Stimulated activated effector memory CD8-positive, alpha-beta T cell treated with anti-CD3 and anti-CD28 coated beads, Interleukin-12 subunit alpha, Interleukin-12 subunit beta, amount 100 ng/mL, for 72 hours (primary cell): Measurements from ENCODE around the gene CYP17A1.

Experiments
- ATAC-seq: fragments of 150-1000 bp; cut with Tn5 transposase; 2 replicates; pipeline ENCODE4 v1.10.0; 2021
- DNase-seq, 2 donors: peaks; one replicate each; pipeline ENCODE4 v3.0.0; 2021 to 2022; ENCODE audit warnings: low spot score in 2 of 2
- H3K27ac Mint-ChIP-seq: one replicate; pipeline ENCODE4 v1.8.0; 2022; ENCODE audit warnings: mild to moderate bottlenecking, mixed read lengths
- H3K36me3 Mint-ChIP-seq: one replicate; pipeline ENCODE4 v1.8.0; 2022; ENCODE audit warnings: mild to moderate bottlenecking, mixed read lengths
- H3K4me1 Mint-ChIP-seq: one replicate; pipeline ENCODE4 v1.8.0; 2022; ENCODE audit warnings: mixed read lengths
- H3K4me3 Mint-ChIP-seq: one replicate; pipeline ENCODE4 v1.8.0; 2022; ENCODE audit warnings: mild to moderate bottlenecking, mixed read lengths
- H3K9me3 Mint-ChIP-seq: one replicate; pipeline ENCODE4 v1.8.0; 2022; ENCODE audit warnings: mixed read lengths

CYP17A1 gene

GRCh38 chr10:102819054-102819453 lies 18.2 kb downstream of the CYP17A1 start:
- H3K4me1 Mint-ChIP-seq: peaks cover 7% of the 10 kb centered on the region
- H3K4me3 Mint-ChIP-seq: no peak overlapping the region
- DNase-seq (no peak), ATAC-seq (no peak)
- H3K27ac Mint-ChIP-seq: no peak overlapping the region
- H3K9me3 Mint-ChIP-seq: no peaks in the 10 kb centered on the region
- H3K36me3 Mint-ChIP-seq: peaks cover 16% of the 10 kb centered on the region

GRCh38 chr10:102817175-102817574 lies 20.0 kb downstream of the CYP17A1 start:
- ATAC-seq (no peak), DNase-seq (no peak)
- Mint-ChIP-seq H3K4me3 (no peak overlapping the region), H3K27ac (no peak overlapping the region), H3K4me1 (peaks cover 13% of the 10 kb centered on the region), H3K9me3 (no peaks in the 10 kb centered on the region), H3K36me3 (peaks cover 35% of the 10 kb centered on the region)

- H3K4me3 Mint-ChIP-seq: no peak overlapping the region
- peaks cover 47% of the 10 kb centered on the region for H3K36me3 Mint-ChIP-seq
- H3K9me3 Mint-ChIP-seq: no peaks in the 10 kb centered on the region
- ATAC-seq (no peak), DNase-seq (no peak)
- H3K4me1 Mint-ChIP-seq: peaks cover 15% of the 10 kb centered on the region
- no peak overlapping the region for H3K27ac Mint-ChIP-seq
These were observed 21.2 kb downstream of the CYP17A1 start for GRCh38 chr10:102815790-102816549.

GRCh38 chr10:102814873-102815661 lies 22.1 kb downstream of the CYP17A1 start:
- no peak overlapping the region for H3K4me3 Mint-ChIP-seq
- ATAC-seq (no peak), DNase-seq (no peak)
- H3K9me3 Mint-ChIP-seq: no peaks in the 10 kb centered on the region
- peaks cover 15% of the 10 kb centered on the region for H3K4me1 Mint-ChIP-seq
- H3K36me3 Mint-ChIP-seq: peaks cover 56% of the 10 kb centered on the region
- H3K27ac Mint-ChIP-seq: peak overlapping the region; percentile 64

DNA sequence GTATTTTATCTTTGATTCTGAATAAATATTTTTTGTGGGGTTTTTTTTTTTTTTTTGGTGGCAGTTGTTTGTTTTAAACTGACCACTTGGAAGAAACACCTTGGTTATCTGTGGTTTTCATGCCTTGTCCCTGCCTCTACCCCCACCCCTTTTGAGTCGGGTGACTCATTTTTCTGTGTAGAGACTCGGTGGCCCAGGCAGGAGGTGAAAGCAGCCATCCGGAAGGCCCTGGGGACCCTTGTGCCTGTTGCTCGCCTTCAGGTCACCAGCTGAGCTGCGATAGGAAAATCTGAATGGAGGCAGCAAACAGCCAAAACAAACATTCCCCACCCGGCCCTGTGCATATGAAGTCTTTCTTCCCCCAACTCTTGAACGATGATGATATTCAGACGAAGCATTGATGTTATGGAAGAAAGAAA lies 22.8 kb downstream of the CYP17A1 start:
- ATAC-seq: no peak
- no peaks in the 10 kb centered on the region for H3K9me3 Mint-ChIP-seq
- peak overlapping the region; percentile 64 for H3K27ac Mint-ChIP-seq
- H3K36me3 Mint-ChIP-seq: peaks cover 61% of the 10 kb centered on the region
- H3K4me1 Mint-ChIP-seq: peaks cover 15% of the 10 kb centered on the region
- DNase-seq: no peak
- no peak overlapping the region for H3K4me3 Mint-ChIP-seq

- DNase-seq (no peak), ATAC-seq (no peak)
- Mint-ChIP-seq H3K27ac (peak overlapping the region; percentile 64), H3K4me3 (no peak overlapping the region), H3K9me3 (no peaks in the 10 kb centered on the region), H3K36me3 (peaks cover 62% of the 10 kb centered on the region), H3K4me1 (peaks cover 15% of the 10 kb centered on the region)
These were observed 23.3 kb downstream of the CYP17A1 start for GRCh38 chr10:102813734-102814452.

DNA sequence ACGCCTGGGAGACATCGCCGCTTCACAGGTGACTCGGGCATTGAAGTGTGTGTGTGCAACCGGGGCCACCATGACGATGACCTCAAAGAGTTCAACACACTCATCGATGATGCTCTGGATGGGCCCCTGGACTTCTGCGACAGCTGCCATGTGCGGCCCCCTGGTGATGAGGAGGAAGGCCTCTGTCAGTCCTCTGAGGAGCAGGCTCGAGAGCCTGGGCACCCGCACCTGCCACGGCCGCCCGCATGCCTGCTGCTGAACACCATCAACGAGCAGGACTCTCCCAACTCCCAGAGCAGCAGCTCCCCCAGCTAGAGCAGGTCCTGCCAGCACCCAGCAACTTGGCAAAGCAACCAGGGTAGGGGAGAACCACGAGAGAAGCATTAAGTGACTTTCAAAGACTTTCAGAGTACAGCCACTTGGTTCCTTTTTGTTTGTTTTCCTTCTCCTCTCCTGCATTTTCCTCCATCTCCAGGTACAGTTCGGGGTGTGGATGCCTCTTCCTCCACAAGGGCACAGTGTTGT lies 24.1 kb downstream of the CYP17A1 start:
- Mint-ChIP-seq H3K27ac (peak overlapping the region; percentile 64), H3K9me3 (no peaks in the 10 kb centered on the region), H3K36me3 (peaks cover 70% of the 10 kb centered on the region), H3K4me3 (no peak overlapping the region), H3K4me1 (peaks cover 15% of the 10 kb centered on the region)
- no peak for ATAC-seq
- DNase-seq: no peak

- Mint-ChIP-seq H3K27ac (peak overlapping the region; percentile 52), H3K36me3 (peaks cover 75% of the 10 kb centered on the region), H3K9me3 (no peaks in the 10 kb centered on the region), H3K4me1 (peaks cover 15% of the 10 kb centered on the region), H3K4me3 (no peak overlapping the region)
- no peak for ATAC-seq
- DNase-seq: no peak
These were observed 24.9 kb downstream of the CYP17A1 start for GRCh38 chr10:102812231-102812876.

DNA sequence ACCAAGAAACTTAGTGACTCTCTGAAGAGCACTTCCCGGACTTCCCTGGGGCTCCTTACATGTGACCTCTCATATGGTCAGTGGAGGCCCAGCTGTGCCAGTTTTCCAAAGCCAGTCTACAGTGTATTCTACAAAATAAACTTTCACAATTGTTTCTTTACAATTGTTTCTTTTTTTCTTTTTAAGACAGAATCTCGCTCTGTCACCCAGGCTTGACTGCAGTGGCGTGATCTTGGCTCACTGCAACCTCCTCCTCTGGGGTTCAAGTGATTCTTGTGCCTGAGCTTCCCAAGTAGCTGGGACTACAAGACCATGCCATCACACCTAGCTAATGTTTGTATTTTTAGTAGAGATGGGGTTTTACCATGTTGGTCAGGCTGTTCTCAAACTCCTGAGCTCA lies 25.9 kb downstream of the CYP17A1 start:
- DNase-seq: no peak
- peaks cover 21% of the 10 kb centered on the region for H3K4me1 Mint-ChIP-seq
- H3K4me3 Mint-ChIP-seq: no peak overlapping the region
- H3K27ac Mint-ChIP-seq: peak overlapping the region; percentile 48
- no peaks in the 10 kb centered on the region for H3K9me3 Mint-ChIP-seq
- ATAC-seq: no peak
- peaks cover 85% of the 10 kb centered on the region for H3K36me3 Mint-ChIP-seq

GRCh38 chr10:102808380-102808779 lies 28.8 kb downstream of the CYP17A1 start:
- H3K4me3 Mint-ChIP-seq: no peak overlapping the region
- peaks cover 20% of the 10 kb centered on the region for H3K4me1 Mint-ChIP-seq
- ATAC-seq (no peak), DNase-seq (no peak)
- H3K9me3 Mint-ChIP-seq: no peaks in the 10 kb centered on the region
- peaks cover 92% of the 10 kb centered on the region for H3K36me3 Mint-ChIP-seq
- peak overlapping the region; percentile 36 for H3K27ac Mint-ChIP-seq

DNA sequence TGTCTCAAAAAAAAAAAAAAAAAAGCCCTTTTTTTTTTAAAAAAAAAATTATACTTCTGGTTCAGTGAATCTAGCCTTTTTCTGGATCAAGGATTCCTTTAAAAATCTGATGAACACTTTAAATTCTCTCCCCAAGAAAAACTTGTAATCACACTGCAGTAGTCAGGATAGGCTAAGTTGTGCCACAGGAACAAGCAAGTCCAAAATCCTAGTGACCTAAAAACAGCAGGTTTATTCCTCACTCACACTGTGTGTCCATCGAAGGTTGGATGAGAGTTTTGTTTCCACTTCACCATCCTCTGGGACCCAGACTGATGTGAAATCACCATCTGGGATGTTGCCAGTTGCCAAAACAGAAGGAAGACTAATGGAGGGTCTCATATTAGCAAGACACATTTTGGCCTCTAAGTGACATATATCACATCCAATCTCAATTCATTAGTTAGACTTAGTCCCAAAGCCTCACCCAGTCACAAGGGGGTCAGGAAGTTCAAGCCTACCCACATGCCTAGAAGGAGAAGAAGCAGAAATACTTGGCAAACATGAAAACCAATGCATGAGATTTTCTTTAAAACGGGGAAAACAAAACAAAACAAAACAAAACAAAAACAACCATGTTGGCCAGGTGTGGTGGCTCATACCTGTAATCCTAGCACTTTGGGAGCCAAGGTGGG lies 32.7 kb downstream of the CYP17A1 start:
- H3K9me3 Mint-ChIP-seq: no peaks in the 10 kb centered on the region
- no peak overlapping the region for H3K4me3 Mint-ChIP-seq
- H3K27ac Mint-ChIP-seq: peak overlapping the region; percentile 93
- no peak for ATAC-seq
- DNase-seq: no peak
- H3K36me3 Mint-ChIP-seq: peaks cover 83% of the 10 kb centered on the region
- peaks cover 30% of the 10 kb centered on the region for H3K4me1 Mint-ChIP-seq

DNA sequence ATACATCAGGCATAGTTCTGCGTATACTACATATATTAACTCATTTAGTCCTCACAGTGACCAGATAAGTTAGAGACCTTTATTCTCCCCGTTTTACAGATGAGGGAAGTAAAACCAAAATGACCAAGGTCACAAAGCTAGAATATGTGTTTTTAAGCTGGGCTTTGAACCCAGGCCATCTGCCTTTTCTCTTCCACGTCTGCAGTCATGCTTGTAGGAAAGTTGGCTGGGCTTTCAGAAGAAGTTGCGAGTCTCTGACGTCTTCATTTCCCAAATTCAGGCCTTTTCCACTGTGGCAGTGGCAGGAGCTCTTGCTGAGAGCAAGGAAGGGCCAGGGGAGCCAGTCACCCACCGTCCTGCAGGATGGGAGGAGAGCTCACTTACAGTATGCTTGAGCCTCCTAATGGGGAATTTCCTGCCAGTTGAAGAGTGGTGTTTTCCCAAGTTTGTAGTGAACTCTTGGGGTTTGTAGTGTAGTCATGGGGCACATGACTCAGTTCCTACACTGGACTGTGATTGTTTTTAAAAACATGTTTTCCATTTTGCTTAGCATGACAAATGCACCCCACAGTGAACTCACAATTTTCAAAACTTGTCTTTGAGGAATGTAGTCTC lies 34.2 kb downstream of the CYP17A1 start:
- DNase-seq: no peak
- peak; percentile 90 for ATAC-seq
- Mint-ChIP-seq H3K9me3 (no peaks in the 10 kb centered on the region), H3K4me1 (peaks cover 30% of the 10 kb centered on the region), H3K36me3 (peaks cover 89% of the 10 kb centered on the region), H3K4me3 (peak overlapping the region; percentile 30), H3K27ac (peak overlapping the region; percentile 93)

- ATAC-seq (no peak), DNase-seq (no peak)
- H3K9me3 Mint-ChIP-seq: no peaks in the 10 kb centered on the region
- peaks cover 87% of the 10 kb centered on the region for H3K36me3 Mint-ChIP-seq
- H3K27ac Mint-ChIP-seq: peak overlapping the region; percentile 93
- H3K4me1 Mint-ChIP-seq: peaks cover 30% of the 10 kb centered on the region
- peak overlapping the region; percentile 1 for H3K4me3 Mint-ChIP-seq
These were observed 35.2 kb downstream of the CYP17A1 start for GRCh38 chr10:102801978-102802377.

GRCh38 chr10:102801496-102801895 lies 35.7 kb downstream of the CYP17A1 start:
- Mint-ChIP-seq H3K9me3 (no peaks in the 10 kb centered on the region), H3K4me3 (no peak overlapping the region), H3K27ac (peak overlapping the region; percentile 93), H3K4me1 (peaks cover 27% of the 10 kb centered on the region), H3K36me3 (peaks cover 82% of the 10 kb centered on the region)
- ATAC-seq (no peak), DNase-seq (no peak)
